ENCODE data around the gene SLX9. TPM values are rescaled to one million over a fixed set of nuclear protein-coding genes. Genes with fewer than 3 reads are reported as not detected.

The SLX9 gene
- polyA plus RNA-seq, 1 donor (not counting 4 experiments of a cell fraction or from before 2014, with no cell fraction given), result 21.8 TPM

- dilution Hi-C loops (cut with MboI; ENCODE audit: extremely low pct_ligation_motif_present, low sequenced_read_pairs), result no loop called here
- H3K9me1 ChIP-seq (ENCODE audit: control insufficient read depth, extremely low read depth, insufficient read depth, low read length), result no peaks in the 10 kb centered on the region
- FAIRE-seq (no peak), DNase-seq (ENCODE audit: low read depth, low spot score) (no peak)
- H3K4me3 ChIP-seq (ENCODE audit: control insufficient read depth in 2 of 3, extremely low read depth in 1 of 3, insufficient read depth in 2 of 3, low read depth in 1 of 3, low read length in 3 of 3), result no peak overlapping the region
- H3K9ac ChIP-seq (ENCODE audit: control insufficient read depth, extremely low read depth, insufficient read depth, low read length), result no peak overlapping the region
- no peak overlapping the region for H2AFZ ChIP-seq (ENCODE audit: control insufficient read depth, low read length)
- no peak overlapping the region for H3K4me2 ChIP-seq (ENCODE audit: control insufficient read depth, extremely low read depth, insufficient read depth, low read depth, low read length)
- H3K79me2 ChIP-seq (ENCODE audit: control insufficient read depth, insufficient read depth, low read length), result no peaks in the 10 kb centered on the region
- H3K4me1 ChIP-seq (ENCODE audit: control insufficient read depth, extremely low read depth, insufficient read depth, low read length), result no peaks in the 10 kb centered on the region
- peaks cover 43% of the 10 kb centered on the region for H3K27me3 ChIP-seq (ENCODE audit: control insufficient read depth, extremely low read depth, insufficient read depth, low read length)
- no peak overlapping the region for H3K27ac ChIP-seq (ENCODE audit: control insufficient read depth, insufficient read depth, low read length)
- H3K36me3 ChIP-seq (ENCODE audit: control insufficient read depth in 2 of 2, extremely low read depth in 1 of 2, insufficient read depth in 2 of 2, low read length in 2 of 2), result no peaks in the 10 kb centered on the region
- H3K9me3 ChIP-seq (ENCODE audit: control insufficient read depth, low read depth, low read length), result no peaks in the 10 kb centered on the region
- no peaks in the 10 kb centered on the region for H4K20me1 ChIP-seq (ENCODE audit: control insufficient read depth, extremely low read depth, insufficient read depth, low read length)
- TF ChIP-seq EZH2 (IDR thresholded peaks at IDR 0.05; ENCODE audit: low read length), result no peak
These were observed 39.9 kb upstream of the SLX9 start for GRCh38 chr21:44899768-44900558.

GRCh38 chr21:44900559-44901251 lies 39.1 kb upstream of the SLX9 start:
- H3K27me3 ChIP-seq (ENCODE audit: control insufficient read depth, extremely low read depth, insufficient read depth, low read length), result peaks cover 41% of the 10 kb centered on the region
- no peak overlapping the region for H3K4me2 ChIP-seq (ENCODE audit: control insufficient read depth, extremely low read depth, insufficient read depth, low read depth, low read length)
- no peaks in the 10 kb centered on the region for H3K79me2 ChIP-seq (ENCODE audit: control insufficient read depth, insufficient read depth, low read length)
- FAIRE-seq (no peak), DNase-seq (ENCODE audit: low read depth, low spot score) (no peak)
- H3K27ac ChIP-seq (ENCODE audit: control insufficient read depth, insufficient read depth, low read length), result no peak overlapping the region
- H2AFZ ChIP-seq (ENCODE audit: control insufficient read depth, low read length), result no peak overlapping the region
- no peaks in the 10 kb centered on the region for H3K4me1 ChIP-seq (ENCODE audit: control insufficient read depth, extremely low read depth, insufficient read depth, low read length)
- H3K9me1 ChIP-seq (ENCODE audit: control insufficient read depth, extremely low read depth, insufficient read depth, low read length), result no peaks in the 10 kb centered on the region
- no peak overlapping the region for H3K9ac ChIP-seq (ENCODE audit: control insufficient read depth, extremely low read depth, insufficient read depth, low read length)
- H3K36me3 ChIP-seq (ENCODE audit: control insufficient read depth in 2 of 2, extremely low read depth in 1 of 2, insufficient read depth in 2 of 2, low read length in 2 of 2), result no peaks in the 10 kb centered on the region
- dilution Hi-C loops (cut with MboI; ENCODE audit: extremely low pct_ligation_motif_present, low sequenced_read_pairs), result no loop called here
- no peak for TF ChIP-seq CTCF (optimal IDR thresholded peaks at IDR 0.05 in 1 of 3, IDR thresholded peaks at IDR 0.05 in 1 of 3, conservative IDR thresholded peaks at IDR 0.05 in 1 of 3; ENCODE audit: extremely low read depth in 1 of 3, insufficient read depth in 2 of 3, low read length in 3 of 3)
- no peak for TF ChIP-seq EZH2 (IDR thresholded peaks at IDR 0.05; ENCODE audit: low read length)
- H3K4me3 ChIP-seq (ENCODE audit: control insufficient read depth in 2 of 3, extremely low read depth in 1 of 3, insufficient read depth in 2 of 3, low read depth in 1 of 3, low read length in 3 of 3), result no peak overlapping the region
- H4K20me1 ChIP-seq (ENCODE audit: control insufficient read depth, extremely low read depth, insufficient read depth, low read length), result no peaks in the 10 kb centered on the region
- H3K9me3 ChIP-seq (ENCODE audit: control insufficient read depth, low read depth, low read length), result no peaks in the 10 kb centered on the region

Measured in keratinocyte (primary cell).